NCI-H146 treated with DMSO at 0.1 percent for 48 hours (cell line): Measurements from ENCODE around the gene NT5M.

Experiments
- DNase-seq: peaks from one replicate; lab custom pipeline; 2025; ENCODE audit not compliant: unreplicated experiment; lab: John Stamatoyannopoulos, UW

The NT5M gene

DNA sequence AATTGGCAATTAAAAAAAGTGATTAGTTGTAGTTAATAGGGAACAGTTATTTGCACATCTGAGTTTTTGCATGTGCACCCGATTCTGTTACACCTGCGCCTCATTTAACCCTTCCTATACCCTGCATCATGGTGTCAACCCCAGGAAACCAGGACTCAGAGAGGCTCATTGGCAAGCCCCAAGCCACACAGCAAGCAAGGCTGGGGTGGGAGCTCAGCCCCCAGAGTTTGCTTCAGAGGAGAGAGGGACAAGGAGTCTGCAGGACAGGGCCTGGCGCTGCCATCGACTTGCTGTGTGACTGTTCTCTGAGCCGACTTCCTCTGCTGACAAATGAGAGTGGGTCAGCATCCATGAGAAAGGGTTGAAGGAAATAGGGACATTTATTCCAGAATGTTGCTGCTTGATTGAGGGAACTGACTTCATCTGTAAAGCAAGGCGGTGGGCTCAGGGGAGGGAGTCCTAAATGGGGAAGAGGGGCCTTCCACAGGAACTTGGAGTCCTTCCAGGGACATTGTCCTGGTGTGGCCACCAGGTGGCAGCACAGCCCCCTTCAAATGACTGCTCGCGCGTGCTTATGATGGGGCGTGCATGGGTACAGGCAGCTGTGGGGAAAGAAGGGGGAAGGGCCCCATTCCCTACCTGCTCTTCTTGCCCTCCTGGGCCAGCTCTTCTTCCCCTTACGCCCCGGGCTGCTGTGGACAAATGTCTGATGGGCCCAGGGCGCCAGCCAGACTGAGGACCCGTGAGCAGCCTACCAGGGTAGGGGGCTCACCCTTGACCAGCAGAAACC lies 51.6 kb downstream of the NT5M start:
- peak; percentile 26 for DNase-seq

DNA sequence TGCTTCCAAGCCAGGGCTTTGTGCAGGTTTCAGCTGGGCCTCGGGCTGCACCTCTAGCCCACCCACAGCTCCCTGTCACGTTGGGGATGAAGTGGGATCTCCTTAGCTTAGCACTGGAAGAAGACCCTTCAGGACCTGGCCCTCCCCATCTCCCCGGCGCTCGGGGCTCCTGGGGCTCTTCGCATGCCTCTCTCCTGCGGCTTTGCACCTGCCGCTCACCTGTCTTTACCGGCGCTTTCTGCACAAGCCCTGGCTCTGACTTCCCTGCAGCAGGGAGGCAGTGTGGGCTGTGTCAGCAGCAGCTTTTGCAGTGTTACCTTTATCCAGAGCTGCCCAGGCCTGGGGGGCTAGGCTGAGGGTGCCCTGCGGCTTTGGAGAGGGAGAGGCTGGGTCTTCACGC lies 52.3 kb downstream of the NT5M start:
- DNase-seq = no peak

DNA sequence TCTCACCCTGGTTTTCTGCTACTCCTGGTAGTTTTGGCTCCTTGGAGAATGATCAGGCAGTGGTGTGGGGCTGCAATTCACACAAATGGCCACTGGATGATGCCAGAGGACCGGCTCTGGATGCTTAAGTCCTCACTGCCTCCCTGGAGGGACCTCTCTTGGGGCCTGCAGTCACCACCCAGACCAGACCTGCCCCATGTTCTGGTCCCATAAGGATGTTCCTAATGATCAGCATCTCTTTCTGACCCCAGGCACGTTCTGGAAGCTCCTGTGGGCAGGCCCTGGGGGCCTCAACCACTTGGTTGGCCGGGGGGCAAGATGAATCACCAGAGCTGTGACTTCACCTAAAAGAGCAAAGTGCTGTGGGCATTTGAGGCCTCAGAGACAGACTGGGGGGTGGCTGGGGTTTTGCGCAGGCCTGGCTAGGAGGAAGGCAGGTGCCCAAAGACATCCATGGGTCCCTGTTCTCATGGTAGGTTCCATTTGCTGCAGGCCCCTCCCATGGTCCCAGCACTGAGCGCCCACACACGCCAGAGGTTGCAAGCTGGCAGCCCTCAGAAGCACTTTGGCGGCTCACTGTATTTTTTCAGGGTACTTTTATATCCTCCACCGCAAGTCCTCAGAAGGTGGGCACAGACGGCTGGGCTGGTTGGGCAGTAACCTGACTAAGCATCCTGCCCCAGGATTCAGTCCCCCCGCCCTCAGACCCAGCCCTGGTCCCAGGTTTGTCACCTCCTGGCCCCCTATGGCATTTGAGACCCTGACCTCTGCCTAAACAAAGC lies 53.2 kb downstream of the NT5M start:
- peak; percentile 73 for DNase-seq

DNA sequence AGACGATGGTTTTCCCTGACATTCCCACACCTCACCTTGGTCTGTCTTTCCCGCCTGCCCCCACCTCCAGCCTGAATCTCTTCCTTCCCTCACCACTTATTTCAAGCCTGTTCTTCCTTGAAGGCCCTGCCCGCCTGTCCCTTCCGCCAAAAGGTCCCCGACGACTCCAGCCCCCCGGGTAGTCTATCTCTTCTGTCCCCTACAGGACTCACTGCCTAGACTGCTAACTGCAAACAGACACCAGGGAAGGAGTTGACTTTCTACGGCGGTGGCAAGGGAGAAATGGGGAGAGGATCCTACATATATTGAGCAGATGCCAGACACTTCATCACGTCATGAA lies 53.7 kb downstream of the NT5M start:
- DNase-seq = no peak

DNA sequence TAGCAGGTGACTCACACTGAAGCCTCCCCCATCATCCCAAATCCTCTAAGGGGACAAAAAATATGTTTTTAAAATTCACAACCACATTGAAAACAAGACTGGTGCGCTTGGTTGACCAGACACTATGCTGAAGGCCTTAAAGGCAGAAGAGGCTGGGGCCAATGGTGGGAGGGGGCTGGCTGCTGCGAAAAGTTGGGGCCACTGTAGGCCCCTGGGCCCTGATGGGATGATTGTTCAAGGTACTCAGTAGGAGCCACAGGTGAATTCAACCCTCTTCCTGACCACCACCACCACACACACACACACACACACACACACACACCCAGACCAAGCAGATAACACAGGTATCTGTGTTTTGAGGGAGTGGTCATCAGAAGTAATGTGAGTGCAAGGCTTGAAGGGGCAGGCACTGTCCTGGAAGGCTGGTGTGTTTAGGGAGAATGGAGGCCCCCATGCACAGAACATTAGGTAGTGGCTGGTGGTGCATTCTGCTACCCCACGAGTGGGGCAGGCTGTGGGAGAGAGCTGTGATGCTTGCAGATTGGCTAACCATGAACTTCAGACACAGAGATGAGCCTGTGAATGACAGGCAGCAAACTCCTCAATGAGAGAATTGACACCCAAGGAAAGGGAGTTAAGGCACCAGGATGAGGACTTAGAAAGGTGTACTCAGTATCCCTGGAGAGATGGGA lies 55.0 kb downstream of the NT5M start:
- DNase-seq = no peak

DNA sequence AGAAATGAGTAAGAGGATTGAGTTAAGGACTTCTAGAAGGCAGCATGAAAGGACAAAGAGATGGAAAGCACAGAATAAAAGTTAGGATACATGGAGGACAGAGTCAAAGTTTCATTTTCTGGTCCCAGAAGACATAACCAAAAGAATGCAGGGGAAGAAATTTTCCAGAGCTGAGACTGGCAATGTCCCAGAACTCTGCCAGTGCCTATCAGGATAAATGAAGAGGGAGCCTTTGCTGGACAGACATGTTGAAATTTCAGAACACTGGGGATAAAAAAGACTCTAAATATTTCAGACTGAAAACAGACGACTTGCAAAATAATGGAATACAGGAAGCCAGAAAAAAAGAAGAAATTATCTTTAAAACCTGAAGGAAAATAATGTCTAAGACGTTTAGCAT lies 55.7 kb downstream of the NT5M start:
- DNase-seq = no peak

DNA sequence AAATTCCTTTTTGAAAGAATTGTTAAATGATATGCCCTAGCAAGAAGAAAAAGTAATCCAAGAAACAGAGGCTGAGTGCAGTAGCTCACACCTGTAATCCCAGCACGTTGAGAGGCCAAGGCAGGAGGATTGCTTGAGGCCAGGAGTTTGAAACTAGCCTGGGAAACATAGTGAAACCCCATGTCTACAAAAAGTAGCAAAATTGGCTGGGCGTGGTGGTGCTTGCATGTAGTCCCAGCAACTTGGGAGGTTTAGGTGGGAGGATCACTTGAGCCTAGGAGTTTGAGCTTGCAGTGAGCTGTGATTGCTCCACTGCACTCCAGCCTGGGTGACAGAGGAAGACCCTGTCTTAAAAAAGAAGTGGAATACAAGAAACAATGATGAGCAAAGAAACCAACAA lies 56.1 kb downstream of the NT5M start:
- DNase-seq = no peak

DNA sequence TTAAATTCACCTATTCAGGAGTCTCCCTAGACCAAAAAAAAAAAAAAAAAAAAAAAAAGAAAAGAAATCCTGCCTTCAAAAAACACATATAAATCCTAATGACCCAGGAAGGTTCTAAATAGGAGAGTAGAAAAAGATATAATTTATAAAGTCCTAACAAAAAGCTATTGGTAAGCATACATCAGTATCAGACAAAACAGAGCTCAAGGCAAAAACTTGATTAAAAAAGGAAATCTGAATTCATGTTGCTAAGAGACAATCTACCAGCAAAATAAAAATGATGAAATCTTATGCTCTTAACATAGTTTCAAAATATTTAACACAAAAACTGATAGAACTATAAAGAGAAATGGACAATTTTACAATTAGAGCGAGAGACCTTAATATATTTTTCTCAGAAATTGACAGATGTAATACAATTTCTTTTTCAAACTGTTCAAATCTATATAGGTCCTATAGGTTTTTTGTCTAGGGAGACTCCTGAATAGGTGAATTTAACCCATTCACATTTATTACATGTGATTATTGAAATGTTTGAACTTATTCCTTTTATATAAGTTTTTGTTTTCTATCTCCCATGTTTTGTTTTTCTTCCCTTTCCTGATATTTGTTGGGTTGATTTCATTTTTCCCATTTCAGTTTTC lies 57.0 kb downstream of the NT5M start:
- DNase-seq = no peak

DNA sequence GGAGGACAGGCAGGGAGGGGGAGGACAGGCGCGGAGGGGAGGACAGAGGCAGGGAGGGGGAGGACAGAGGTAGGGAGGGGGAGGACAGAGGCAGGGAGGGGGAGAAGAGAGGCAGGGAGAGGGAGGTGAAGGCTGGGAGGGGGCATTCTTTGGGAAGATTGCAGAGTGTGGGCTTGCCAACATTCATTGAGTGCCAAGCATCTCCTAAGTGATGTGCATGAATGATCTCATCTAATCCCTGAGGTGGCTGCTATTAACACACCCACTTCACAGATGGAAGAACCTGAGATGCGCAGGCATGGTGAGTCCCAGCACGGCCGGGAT lies 58.3 kb downstream of the NT5M start:
- no peak for DNase-seq

DNA sequence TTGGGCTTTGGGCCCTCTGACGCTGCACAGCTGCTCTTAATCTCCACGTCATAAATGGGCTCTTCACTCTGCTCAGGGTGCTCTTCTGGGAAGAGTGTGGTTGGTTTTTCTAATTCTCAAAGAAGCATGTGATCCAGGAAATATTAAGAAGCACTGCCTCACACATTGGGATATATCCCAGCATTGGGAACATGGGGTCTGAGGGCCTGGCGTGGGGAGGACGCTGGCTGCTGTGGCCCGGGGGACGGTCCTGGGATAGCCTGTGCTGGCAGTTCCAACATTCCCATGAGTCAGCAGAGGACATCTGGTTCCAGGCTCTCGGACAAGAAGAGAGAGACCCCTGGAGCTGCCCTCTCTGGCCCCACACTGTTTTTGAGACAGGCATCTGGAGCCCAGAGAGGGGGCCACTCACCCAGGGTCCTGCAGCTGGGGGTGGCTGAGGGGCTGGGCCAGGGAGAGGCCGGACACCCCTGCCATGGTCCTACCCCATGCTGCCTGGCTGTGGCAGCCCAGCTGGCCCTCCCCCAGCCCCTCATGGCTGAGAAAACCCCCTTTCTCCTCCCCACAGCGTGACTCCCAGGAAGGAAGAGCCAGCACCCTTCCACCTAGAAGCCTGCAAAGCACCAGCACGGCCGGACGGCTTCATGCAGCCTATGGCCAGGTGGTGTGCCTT lies 58.8 kb downstream of the NT5M start:
- DNase-seq = no peak

DNA sequence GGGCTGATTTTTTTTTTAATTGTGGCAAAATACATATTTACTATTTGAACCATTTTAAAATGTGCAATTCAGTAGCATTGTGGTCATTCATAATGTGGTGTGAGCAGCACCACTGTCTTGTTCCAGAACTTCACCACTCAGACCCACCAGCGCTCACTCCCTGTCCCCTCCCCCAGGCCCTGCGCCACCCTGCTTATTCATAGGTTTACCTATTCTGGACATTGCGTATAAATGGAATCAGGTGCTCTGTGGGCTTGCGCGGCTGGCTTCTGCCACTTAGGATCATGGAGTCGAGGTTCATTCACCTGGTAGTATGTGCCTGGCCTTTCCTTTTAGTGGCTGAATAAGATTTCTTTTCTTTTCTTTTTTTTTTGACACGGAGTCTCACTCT lies 59.4 kb downstream of the NT5M start:
- no peak for DNase-seq

DNA sequence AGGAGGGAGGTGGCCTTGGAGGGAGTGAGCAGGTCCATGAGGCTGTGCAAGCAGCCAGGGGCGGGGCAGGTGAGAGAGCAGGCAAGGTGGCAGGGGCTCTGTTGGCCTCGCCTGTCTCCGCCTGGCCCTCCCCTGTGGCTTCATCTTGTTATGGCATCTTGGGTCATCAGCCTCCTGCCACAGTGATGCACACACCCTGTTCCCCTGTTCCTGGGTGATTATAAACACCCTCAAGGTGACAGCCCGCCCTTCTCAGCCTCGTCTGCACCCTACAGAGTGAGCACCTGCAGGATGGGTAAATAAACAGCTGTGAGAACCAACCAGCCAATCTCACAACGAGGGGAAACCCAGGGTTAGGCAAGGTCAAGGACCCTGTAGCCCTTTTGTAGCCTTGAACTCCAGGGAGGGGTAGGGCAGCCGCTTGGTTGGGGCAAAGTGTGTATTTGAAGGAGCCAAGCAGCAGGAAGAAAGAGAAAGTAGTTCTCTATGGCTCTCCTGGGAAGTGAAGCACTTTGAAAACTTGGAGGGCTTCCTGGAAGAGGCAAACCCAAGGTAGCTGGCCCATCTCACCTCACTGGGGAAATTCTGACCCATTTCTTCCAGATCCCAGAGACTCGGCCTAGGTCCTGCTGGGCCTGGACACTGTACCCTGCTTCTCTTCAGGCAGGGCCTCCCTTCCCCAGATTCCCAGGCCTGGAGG lies 60.6 kb downstream of the NT5M start:
- DNase-seq = peak; percentile 49

DNA sequence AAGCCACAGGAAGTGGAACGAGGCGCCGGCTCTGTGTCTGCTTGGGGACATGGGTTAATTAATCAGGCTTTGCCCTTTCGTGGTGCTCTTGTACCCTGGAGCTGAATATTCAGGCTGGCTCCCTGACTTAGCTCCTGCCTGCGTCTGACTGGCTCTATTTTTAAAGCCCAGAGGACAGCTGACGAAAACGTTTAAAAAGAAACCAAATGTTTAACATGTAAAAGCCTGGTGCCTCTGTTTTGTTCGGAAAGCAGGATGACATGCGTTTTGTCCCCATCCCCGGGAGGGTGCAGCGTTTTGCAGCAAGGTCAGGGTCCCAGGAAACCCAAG lies 61.1 kb downstream of the NT5M start:
- DNase-seq = no peak

DNA sequence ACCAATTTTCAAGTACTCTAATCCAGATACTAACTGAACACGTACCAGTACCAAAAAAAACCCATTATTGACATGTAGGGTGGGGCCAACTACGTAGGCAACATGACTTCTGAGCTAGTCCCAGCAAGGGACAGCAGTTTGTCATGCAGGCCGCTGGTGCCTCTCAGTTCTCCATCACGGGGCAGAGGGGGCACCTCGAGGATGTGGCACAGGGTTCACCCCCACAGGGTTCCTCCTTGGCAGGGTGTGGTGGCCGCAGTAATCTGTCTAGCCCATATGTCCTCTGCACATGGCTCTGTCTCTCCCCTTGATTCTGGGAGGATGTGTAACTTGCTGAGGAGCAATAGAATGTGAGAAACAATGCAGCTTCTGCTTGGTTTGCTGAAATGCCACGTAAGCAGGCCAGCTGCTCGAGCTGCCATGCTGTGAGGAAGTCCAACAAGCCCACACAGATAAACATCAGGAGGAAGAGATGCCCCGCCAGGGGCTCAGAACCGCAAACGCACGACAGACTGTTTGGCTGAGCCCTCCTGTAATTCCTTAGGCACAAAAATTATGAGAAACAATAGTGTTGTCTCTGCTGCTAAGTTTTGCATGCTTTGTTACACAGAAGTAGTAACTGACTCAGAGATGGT lies 62.4 kb downstream of the NT5M start:
- no peak for DNase-seq

DNA sequence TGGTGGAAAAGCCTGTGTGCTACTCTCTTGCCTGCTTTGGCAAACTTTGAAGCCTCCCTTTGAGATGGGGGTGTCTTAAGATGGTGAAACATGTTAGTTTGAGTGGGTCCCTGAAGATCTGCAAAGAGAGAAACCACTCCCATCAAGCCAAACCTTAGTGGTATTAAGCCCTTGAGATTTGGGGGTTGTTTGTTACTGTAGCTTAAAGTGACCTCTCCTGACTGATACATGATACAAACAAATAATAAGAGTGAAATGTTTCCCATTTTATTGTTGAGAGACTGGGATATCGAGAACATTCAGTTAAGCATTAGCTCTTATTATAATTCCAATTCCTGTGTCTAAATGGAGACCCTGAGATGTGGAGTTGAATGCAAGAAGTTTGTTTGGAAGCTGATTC lies 63.1 kb downstream of the NT5M start:
- DNase-seq = no peak

DNA sequence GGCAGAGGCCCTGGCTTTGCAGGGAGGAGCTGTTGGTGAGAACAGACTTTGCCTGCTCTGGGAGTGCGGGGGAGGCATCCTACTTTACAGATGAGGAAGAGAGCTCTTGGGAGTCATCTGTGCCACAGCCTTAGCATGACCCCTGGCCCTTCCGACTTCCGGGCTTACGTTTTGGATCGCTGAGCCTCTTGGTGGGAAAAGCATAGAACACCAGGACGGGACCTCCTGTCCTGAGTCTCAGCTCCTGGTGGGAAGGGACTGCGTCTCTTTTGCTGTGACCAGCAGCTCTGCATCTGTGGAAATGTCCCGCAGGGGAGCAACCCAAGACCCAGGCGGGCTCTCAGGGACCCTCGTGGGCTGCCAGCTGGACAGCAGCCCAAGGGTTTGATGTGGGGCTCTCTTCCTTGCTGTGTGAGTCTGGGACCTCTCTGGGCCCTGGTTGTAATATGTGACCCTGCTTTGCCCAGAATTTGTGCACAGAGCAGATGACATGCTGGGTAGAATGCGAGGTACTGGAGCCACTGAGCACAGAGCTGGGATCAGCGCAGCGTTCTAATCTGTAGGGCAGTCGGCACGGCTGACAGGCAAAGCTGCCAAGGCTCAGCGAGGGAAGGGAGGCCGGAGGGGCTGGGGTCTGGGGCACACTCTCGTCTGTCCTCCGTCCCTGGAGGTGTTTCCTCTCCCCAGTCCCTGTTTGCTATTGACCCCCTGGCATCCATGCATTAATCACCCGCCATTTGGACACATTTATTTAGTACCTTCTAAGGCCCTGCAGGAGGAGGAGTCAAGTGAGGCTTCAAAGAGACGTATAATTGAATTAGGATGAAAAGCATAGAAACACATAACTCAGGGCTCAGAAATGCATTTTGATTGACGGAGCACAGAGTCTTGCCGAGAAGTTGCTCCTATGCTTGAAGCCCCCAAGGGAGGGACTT lies 64.0 kb downstream of the NT5M start:
- DNase-seq = no peak

DNA sequence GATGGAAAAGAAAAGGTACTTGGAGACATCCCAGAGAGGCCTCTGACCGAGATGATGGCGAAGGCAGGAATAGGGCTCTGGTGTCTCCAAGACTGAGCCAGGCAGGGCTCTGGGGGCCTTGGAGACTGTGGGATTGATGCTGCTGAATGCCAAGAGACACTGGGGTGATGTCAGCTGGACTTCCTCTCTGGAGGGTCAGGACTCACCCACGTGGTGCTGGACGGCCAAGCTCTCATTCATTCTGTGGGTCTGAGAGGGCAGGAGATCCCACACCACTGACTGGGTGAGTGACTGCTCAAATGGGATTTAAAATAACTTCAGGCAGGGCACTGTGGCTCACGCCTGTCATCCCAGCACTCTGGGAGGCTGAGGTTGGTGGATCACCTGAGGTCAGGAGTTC lies 64.8 kb downstream of the NT5M start:
- no peak for DNase-seq

DNA sequence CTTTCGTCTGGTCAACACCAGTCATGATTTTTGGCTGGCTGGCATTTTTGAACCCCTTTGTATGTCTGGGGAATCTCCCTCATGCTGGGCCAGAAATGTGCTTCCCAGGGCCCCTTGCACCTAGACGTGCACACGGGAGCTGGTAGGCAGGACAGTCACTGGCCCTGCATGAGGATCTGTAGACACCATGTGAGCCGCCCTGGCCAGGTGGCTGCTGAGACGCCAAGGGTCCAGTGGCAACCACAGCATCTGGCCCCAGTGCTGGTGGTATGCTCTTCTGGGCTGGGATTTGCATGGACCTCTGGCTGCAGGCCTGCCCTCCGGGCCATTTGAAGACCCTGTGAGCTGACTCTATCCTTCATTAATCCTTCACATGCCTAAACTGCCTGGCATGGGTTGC lies 67.5 kb downstream of the NT5M start:
- no peak for DNase-seq

DNA sequence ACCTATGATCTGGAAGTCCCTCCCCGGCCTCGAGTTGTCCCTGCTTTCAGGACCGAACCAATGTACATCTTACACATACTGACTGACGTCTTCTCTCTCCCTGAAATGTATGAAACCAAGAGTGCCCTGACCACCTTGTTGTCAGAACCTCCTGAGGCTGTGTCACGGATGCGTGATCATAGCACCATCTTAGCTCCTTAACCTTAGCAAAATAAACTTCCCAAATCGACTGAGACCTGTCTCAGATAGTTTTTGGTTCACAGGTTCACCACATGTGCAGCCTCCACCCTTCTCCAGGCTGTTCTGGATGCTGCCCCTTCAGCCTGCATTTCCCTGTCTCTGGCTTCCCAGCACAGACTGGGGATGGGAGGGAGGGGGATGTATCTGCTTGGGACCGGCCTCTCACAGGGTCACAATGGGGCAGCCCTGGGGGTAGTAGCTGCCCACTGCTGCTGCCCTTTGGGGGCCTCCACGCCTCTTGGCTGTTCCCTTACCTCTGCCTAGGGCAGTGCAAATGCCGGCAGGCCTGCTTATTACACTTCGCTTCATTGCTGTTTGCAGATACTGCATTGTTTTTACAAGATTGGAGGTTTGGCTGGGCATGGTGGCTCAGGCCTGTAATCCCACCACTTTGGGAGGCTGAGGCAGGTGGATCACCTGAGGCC lies 69.8 kb downstream of the NT5M start:
- DNase-seq = no peak
